Fibroblast of the aortic adventitia (primary cell): ENCODE data around the gene CALCR. TPM values are rescaled to one million over a fixed set of nuclear protein-coding genes. Genes with fewer than 3 reads are reported as not detected.
"Not testable (repeated sequence)": the region's sequence is repeated elsewhere in the genome, so short reads cannot be mapped to it uniquely, and the experiment has no call there.

ENCODE experiments used
- DNase-seq: peaks from one replicate; pipeline ENCODE4 v3.0.0-alpha.2; 2010; ENCODE audit warnings: low read depth
- H3K4me3 ChIP-seq: 2 replicates; pipeline ENCODE4 v1.5.1; 2011; ENCODE audit warnings: low read depth, mild to moderate bottlenecking, control low read depth, low read length, moderate library complexity
- CTCF ChIP-seq: IDR thresholded peaks from 2 replicates; pipeline ENCODE4 v1.5.1; 2011; ENCODE audit warnings: mild to moderate bottlenecking, low read length, control low read depth, inconsistent platforms; ENCODE audit not compliant: insufficient read depth
- total RNA-seq: library from RNA; depleted of rRNA; stranded (reverse); fragments of >200 nt; gene quantifications from 2 replicates; pipeline ENCODE4 v1.2.3, GENCODE V29; 2012; ENCODE audit warnings: low replicate concordance

The CALCR gene
- total RNA-seq, 1 donor: not detected

DNA sequence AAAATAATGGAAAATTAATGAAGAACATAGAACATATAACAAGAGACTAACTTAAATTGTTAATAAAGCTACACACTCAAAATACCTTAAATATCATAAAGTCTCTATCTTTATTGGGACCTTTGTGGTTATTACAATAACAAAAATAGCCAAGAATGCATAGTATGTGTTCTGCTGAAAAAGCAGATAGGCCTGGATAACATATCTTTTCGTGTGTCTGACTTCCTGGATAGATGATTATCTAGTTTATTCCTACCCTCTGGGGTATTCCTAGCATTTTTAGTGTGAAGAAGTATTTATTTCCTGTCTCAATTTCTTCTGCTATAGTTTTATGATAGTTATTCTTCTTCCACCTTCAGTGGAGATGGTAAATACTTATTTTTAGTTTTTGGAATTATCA is 36.5 kb downstream of the CALCR start:
- TF ChIP-seq CTCF: no peak
- DNase-seq: no peak
- H3K4me3 ChIP-seq: no peak overlapping the region

GRCh38 chr7:93535616-93536015 is 38.9 kb downstream of the CALCR start:
- DNase-seq: no peak
- no peak for TF ChIP-seq CTCF
- no peak overlapping the region for H3K4me3 ChIP-seq

DNA sequence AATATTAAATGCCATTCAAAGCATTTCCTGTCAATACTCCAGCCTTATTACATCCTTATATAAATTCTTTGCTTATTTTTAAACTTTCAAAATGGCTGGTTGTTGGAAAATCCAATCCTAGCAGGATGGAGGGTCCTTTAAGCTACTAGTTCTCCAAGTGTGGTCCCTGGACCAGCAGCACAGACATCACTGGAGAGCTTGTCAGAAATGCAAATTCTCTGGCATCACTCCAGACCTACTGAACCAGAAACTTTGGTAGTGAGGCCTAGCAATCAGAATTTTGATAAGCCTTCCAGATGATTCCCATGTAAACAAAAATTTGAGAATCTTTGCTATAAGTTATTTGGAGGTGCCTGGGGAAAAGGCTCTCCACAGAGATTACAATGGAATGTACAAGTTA is 43.8 kb downstream of the CALCR start:
- no peak for TF ChIP-seq CTCF
- no peak overlapping the region for H3K4me3 ChIP-seq
- DNase-seq: no peak

DNA sequence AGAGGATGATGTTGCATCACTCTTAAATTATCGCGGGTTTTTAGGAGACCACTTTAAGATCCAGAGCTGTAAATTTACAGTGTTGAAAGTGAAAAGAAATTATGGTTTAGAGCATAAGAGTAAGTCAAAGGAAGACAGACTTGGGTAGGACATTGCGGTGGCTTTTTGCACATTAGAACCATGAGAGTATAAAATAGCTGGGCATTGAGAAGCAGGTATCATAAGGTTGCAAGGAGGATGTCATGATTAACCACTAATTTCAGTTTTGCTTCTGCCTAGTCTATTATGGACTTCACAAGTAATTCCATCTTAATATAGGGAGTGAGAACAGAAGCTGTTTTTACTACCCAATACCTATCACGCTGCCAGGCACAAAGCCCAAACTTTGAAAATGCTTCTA is 57.7 kb downstream of the CALCR start:
- H3K4me3 ChIP-seq: no peak overlapping the region
- TF ChIP-seq CTCF: no peak
- no peak for DNase-seq

DNA sequence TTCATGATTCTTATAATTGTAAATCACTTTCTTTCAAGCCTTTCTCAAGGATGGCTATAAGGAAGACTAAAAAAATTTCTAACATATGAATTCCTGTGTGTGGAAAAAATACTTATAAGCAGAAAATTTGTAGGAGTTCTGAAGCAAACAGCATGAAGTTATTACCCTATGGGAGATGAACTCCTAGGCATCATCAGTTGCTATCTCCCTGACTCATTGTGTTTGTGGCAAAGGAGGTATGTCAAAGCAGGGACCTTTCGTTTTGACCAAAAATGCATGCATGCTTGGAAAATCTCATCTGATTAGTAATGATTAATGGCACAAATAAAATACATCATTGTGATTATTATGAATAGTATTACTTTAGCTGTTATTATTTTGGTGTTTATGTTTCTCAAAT is 59.4 kb downstream of the CALCR start:
- DNase-seq: no peak
- H3K4me3 ChIP-seq: no peak overlapping the region
- no peak for TF ChIP-seq CTCF

DNA sequence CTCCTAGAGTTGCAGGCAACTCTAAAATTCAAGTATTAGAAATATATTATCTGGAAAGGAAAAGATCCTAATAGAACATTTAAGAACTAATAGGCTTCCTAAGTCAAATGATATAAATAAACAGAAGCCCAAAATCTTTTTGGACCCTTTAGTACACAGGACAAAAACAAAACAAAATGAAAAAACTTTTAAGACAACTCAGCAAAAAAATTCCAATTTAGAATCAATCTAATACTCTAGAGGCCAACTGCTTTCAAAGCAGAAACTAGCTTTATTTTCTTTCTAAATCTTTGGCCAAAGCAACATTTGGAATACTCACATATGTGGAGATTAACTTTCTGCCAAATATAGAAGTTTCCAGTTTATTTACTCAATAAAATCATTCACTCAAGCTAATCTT is 65.2 kb downstream of the CALCR start:
- DNase-seq: no peak
- H3K4me3 ChIP-seq: no peak overlapping the region
- no peak for TF ChIP-seq CTCF

DNA sequence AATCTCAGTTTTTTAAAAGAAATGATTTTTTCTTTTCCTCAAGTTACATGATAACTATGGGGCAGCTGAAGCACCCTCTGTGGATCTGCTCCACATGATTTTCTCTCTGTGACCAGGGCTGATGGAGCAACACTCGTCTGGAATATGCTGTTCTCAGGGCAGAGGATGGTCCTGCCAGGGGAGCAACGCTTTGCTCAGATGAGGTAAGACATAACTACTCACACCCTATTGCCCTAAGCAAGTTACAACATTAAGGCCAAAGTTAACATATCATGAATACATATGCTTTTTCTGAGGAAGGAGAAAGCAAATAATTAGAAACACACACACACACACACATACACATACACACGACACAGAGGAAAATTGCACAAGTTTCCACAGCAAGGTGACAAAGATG is 71.4 kb downstream of the CALCR start:
- H3K4me3 ChIP-seq: no peak overlapping the region
- no peak for DNase-seq
- TF ChIP-seq CTCF: no peak

DNA sequence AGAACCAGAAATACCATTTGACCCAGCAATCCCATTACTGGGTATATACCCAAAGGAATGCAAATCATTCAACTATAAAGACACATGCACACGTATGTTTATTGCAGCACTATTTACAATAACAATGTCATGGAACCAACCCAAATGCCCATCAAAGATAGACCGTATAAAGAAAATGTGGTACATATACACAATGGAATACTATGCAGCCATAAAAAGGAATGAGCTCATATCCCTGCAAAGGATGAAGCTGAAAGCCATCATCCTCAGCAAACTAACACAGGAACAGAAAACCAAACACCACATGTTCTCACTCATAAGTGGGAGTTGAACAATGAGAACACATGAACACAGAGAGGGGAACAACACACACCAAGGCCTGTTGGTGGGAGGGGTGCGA is 82.7 kb downstream of the CALCR start:
- not testable (repeated sequence) for DNase-seq, H3K4me3 ChIP-seq
